OCI-LY7 (cell line): ENCODE measurements around the gene SNX25. TPM values are rescaled to one million over a fixed set of nuclear protein-coding genes. Genes with fewer than 3 reads are reported as not detected.
"Not testable (repeated sequence)": the region's sequence is repeated elsewhere in the genome, so short reads cannot be mapped to it uniquely, and the experiment has no call there.

ENCODE experiments used
- BruUV-seq: library from RNA; stranded (reverse); fragments of 400-500 nt; replicated peaks from 2 replicates; lab custom pipeline; 2021; lab: Mats Ljungman, UMichigan
- CTCF ChIA-PET: fragments of 300-600 bp; sonication (Branson Sonifier 250); formaldehyde crosslinking; loops from one replicate; lab custom pipeline; 2022; ENCODE audit warnings: antibody characterized with exemption; ENCODE audit not compliant: unreplicated experiment; lab: Charles Lee
- POLR2A ChIA-PET: fragments of 300-600 bp; sonication (Branson Sonifier 250); formaldehyde crosslinking; loops from one replicate; lab custom pipeline; 2022; ENCODE audit warnings: antibody characterized with exemption; lab: Charles Lee
- DNase-seq: peaks from one replicate; pipeline ENCODE4 v3.0.0-alpha.2; 2015; ENCODE audit warnings: low spot score
- H2AFZ ChIP-seq: fragments of 200-600 bp; sonication (generic), shearing (Covaris generic); 2 replicates; pipeline ENCODE4 v1.6.1; 2014; ENCODE audit warnings: mild to moderate bottlenecking, antibody characterized with exemption, low read length, moderate library complexity
- H3K27ac ChIP-seq: fragments of 200-600 bp; sonication (generic); 2 replicates; pipeline ENCODE4 v1.5.1; 2014; ENCODE audit warnings: mixed run types, low read depth, mild to moderate bottlenecking, moderate library complexity, low read length, inconsistent platforms; ENCODE audit not compliant: poor library complexity, severe bottlenecking
- H3K36me3 ChIP-seq: fragments of 200-600 bp; sonication (generic); 2 replicates; pipeline ENCODE4 v1.6.1; 2014; ENCODE audit warnings: mild to moderate bottlenecking, antibody characterized with exemption, low read length, moderate library complexity, mixed read lengths; ENCODE audit not compliant: insufficient read depth
- H3K4me1 ChIP-seq: fragments of 200-600 bp; sonication (generic); 2 replicates; pipeline ENCODE4 v1.5.1; 2014; ENCODE audit warnings: mild to moderate bottlenecking, low read length; ENCODE audit not compliant: insufficient read depth, poor library complexity, severe bottlenecking
- H3K4me2 ChIP-seq: fragments of 200-600 bp; sonication (generic); 2 replicates; pipeline ENCODE4 v1.6.1; 2014; ENCODE audit warnings: mild to moderate bottlenecking, low read length
- H3K4me3 ChIP-seq: fragments of 200-600 bp; sonication (generic); 2 replicates; pipeline ENCODE4 v1.5.1; 2014; ENCODE audit warnings: mild to moderate bottlenecking, low read depth, low read length; ENCODE audit not compliant: poor library complexity, severe bottlenecking
- H3K79me2 ChIP-seq: fragments of 200-600 bp; sonication (generic); 2 replicates; pipeline ENCODE4 v1.6.1; 2016; ENCODE audit warnings: low read depth, mild to moderate bottlenecking, low read length, moderate library complexity, mixed read lengths; ENCODE audit not compliant: insufficient read depth
- H3K9me2 ChIP-seq: fragments of 200-600 bp; sonication (generic); 2 replicates; pipeline ENCODE4 v1.6.1; 2016; ENCODE audit warnings: mild to moderate bottlenecking, low read length, mixed read lengths; ENCODE audit not compliant: insufficient read depth
- H3K9me3 ChIP-seq: fragments of 200-600 bp; sonication (generic); 2 replicates; pipeline ENCODE4 v1.6.1; 2014; ENCODE audit warnings: mild to moderate bottlenecking, mixed run types, low read length, mixed read lengths
- H4K20me1 ChIP-seq: fragments of 200-600 bp; sonication (generic); 2 replicates; pipeline ENCODE4 v1.6.1; 2014; ENCODE audit warnings: mild to moderate bottlenecking, antibody characterized with exemption, low read length, moderate library complexity, mixed read lengths; ENCODE audit not compliant: insufficient read depth
- CTCF ChIP-seq: fragments of 200-600 bp; sonication (generic); conservative IDR thresholded peaks from 2 replicates; pipeline ENCODE4 v1.5.1; 2014; ENCODE audit warnings: mild to moderate bottlenecking, antibody characterized with exemption, low read length, moderate library complexity, mixed read lengths
- EZH2phosphoT487 ChIP-seq: fragments of 200-600 bp; sonication (generic); IDR thresholded peaks from 2 replicates; pipeline ENCODE4 v1.6.1; 2018; ENCODE audit warnings: low read depth, borderline replicate concordance, mild to moderate bottlenecking, mixed run types, antibody characterized with exemption, low read length, moderate library complexity, mixed read lengths
- intact Hi-C: fragments of 100-400 bp; cut with micrococcal nuclease; formaldehyde crosslinking; loops from one replicate; pipeline ENCODE4 v1.10.0; 2022; ENCODE audit not compliant: unreplicated experiment
- total RNA-seq, 2 experiments: library from RNA; depleted of rRNA in 1 of 2; stranded (reverse); fragments of >200 nt in 1 of 2; shearing (Covaris generic) in 1 of 2; gene quantifications; 2 replicates each; pipeline ENCODE4 v1.2.3, GENCODE V29; 2014 to 2022

SNX25 gene
- total RNA-seq, 2 experiments from 2014 or later: 33.7 to 55.6 TPM

- intact Hi-C loops: no loop called here
- no peak overlapping the region for H3K4me3 ChIP-seq
- H2AFZ ChIP-seq: no peak overlapping the region
- peaks cover 14% of the 10 kb centered on the region; the same call in 1 of the 2 replicates for H3K79me2 ChIP-seq
- no peak for DNase-seq
- no peak overlapping the region for H3K4me2 ChIP-seq
- TF ChIP-seq CTCF (no peak), EZH2phosphoT487 (no peak)
- H3K4me1 ChIP-seq: peaks cover 4% of the 10 kb centered on the region
- H3K36me3 ChIP-seq: peaks cover 31% of the 10 kb centered on the region
- no TSS peak for BruUV-seq
- no peak overlapping the region for H3K27ac ChIP-seq
- no peaks in the 10 kb centered on the region for H3K9me3 ChIP-seq
- POLR2A ChIA-PET: no interaction called here
- no peaks in the 10 kb centered on the region for H3K9me2 ChIP-seq
- CTCF ChIA-PET: no interaction called here
- H4K20me1 ChIP-seq: peaks cover 3% of the 10 kb centered on the region; the same call in 1 of the 2 replicates
Measured at GRCh38 chr4:185194924-185195888, 14.2 kb upstream of the SNX25 start.

- H3K27ac ChIP-seq: no peak overlapping the region
- H3K4me3 ChIP-seq: no peak overlapping the region
- ChIA-PET CTCF (interaction anchor here (1.3 kb wide), 1 partner anchor 11 kb away, joined by 5 read pairs; no protein-coding TSS in a partner anchor), POLR2A (interaction anchor here (0.6 to 1.6 kb wide), 9 partner anchors 8 to 186 kb away, joined by 3 to 5 read pairs (median 4); no protein-coding TSS in a partner anchor)
- peaks cover 4% of the 10 kb centered on the region for H3K4me1 ChIP-seq
- H3K36me3 ChIP-seq: peaks cover 25% of the 10 kb centered on the region; the same call in 1 of the 2 replicates
- BruUV-seq: no TSS peak
- no peaks in the 10 kb centered on the region for H3K9me3 ChIP-seq
- DNase-seq: no peak
- no peak overlapping the region for H2AFZ ChIP-seq
- H3K79me2 ChIP-seq: peaks cover 16% of the 10 kb centered on the region; the same call in 1 of the 2 replicates
- H3K4me2 ChIP-seq: no peak overlapping the region
- H3K9me2 ChIP-seq: no peaks in the 10 kb centered on the region
- peaks cover 3% of the 10 kb centered on the region; the same call in 1 of the 2 replicates for H4K20me1 ChIP-seq
- intact Hi-C loops: no loop called here
- TF ChIP-seq EZH2phosphoT487: no peak
- TF ChIP-seq CTCF: no peak
Measured at GRCh38 chr4:185196437-185196836, 13.0 kb upstream of the SNX25 start.

GRCh38 chr4:185198189-185198588, 11.2 kb upstream of the SNX25 start:
- intact Hi-C loops, H4K20me1 ChIP-seq, CTCF ChIA-PET, H3K4me2 ChIP-seq, DNase-seq, H2AFZ ChIP-seq, H3K4me3 ChIP-seq, BruUV-seq, H3K9me2 ChIP-seq, H3K9me3 ChIP-seq, H3K27ac ChIP-seq: not testable (repeated sequence)
- Histone ChIP-seq H3K4me1 (peaks cover 16% of the 10 kb centered on the region), H3K36me3 (peaks cover 25% of the 10 kb centered on the region; the same call in 1 of the 2 replicates), H3K79me2 (peaks cover 26% of the 10 kb centered on the region; the same call in 1 of the 2 replicates)
- POLR2A ChIA-PET: interaction anchor here (1.0 to 1.8 kb wide), 4 partner anchors 12 to 47 kb away, joined by 4 to 5 read pairs (median 5); no protein-coding TSS in a partner anchor
